ENCODE measurements around the gene CPED1. TPM values are rescaled to one million over a fixed set of nuclear protein-coding genes. Genes with fewer than 3 reads are reported as not detected.

CPED1 gene
- total RNA-seq, 1 experiment from 2014 or later: 0.44 TPM

DNA sequence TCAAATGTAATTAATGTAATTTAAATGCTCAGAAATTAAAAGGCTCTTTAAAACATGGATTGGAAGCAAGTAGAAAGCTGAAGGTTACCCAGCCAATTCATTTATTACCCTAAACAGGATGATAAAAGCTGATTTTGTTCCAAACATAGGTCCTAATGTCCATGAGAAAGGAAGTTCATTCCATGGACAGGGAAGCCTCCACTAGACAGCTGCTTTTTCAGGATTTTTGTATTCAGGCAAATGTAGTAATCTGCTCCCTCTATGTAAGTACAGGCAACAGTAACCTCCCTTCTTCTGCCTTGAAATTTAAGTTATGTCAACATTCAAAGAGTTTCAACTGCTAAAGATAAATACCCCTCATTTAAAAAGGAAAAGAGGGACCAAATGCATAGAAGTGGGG, 217.3 kb downstream of the CPED1 start:
- DNase-seq (ENCODE audit: low spot score) (no peak), ATAC-seq (no peak)
- no peak overlapping the region for H3K4me3 Mint-ChIP-seq
- H3K27ac Mint-ChIP-seq: no peak overlapping the region
- H3K27me3 Mint-ChIP-seq (ENCODE audit: low read depth): no peaks in the 10 kb centered on the region
- TF ChIP-seq E2F4 (CRISPR knock-in tag; IDR thresholded peaks at IDR 0.05; ENCODE audit: borderline replicate concordance, low read depth) (no peak), NR3C1 (CRISPR knock-in tag; conservative IDR thresholded peaks at IDR 0.05; ENCODE audit: low read depth) (no peak), CREM (CRISPR knock-in tag; IDR thresholded peaks at IDR 0.05) (no peak), HMGXB4 (CRISPR knock-in tag; IDR thresholded peaks at IDR 0.05) (no peak), PRDM15 (CRISPR knock-in tag; IDR thresholded peaks at IDR 0.05) (no peak), GTF2I (CRISPR knock-in tag; conservative IDR thresholded peaks at IDR 0.05) (no peak), CREB1 (CRISPR knock-in tag; IDR thresholded peaks at IDR 0.05) (no peak), ZNF416 (CRISPR knock-in tag; IDR thresholded peaks at IDR 0.05) (no peak)
- TF ChIP-seq, protein P1, sequence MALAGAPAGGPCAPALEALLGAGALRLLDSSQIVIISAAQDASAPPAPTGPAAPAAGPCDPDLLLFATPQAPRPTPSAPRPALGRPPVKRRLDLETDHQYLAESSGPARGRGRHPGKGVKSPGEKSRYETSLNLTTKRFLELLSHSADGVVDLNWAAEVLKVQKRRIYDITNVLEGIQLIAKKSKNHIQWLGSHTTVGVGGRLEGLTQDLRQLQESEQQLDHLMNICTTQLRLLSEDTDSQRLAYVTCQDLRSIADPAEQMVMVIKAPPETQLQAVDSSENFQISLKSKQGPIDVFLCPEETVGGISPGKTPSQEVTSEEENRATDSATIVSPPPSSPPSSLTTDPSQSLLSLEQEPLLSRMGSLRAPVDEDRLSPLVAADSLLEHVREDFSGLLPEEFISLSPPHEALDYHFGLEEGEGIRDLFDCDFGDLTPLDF (CRISPR knock-in tag; IDR thresholded peaks at IDR 0.05): no peak
- ChIA-PET POLR2A (no interaction called here), CTCF (no interaction called here)
- peaks cover 6% of the 10 kb centered on the region for H3K4me1 Mint-ChIP-seq
- H3K9me3 Mint-ChIP-seq: peaks cover 1% of the 10 kb centered on the region
- H3K36me3 Mint-ChIP-seq: no peaks in the 10 kb centered on the region

- POLR2A ChIA-PET: no interaction called here
- no peaks in the 10 kb centered on the region for H3K9me3 Mint-ChIP-seq
- CTCF ChIA-PET: no interaction called here
- no peaks in the 10 kb centered on the region for H3K4me1 Mint-ChIP-seq
- DNase-seq (ENCODE audit: low spot score) (no peak), ATAC-seq (no peak)
- H3K4me3 Mint-ChIP-seq: no peak overlapping the region
- H3K36me3 Mint-ChIP-seq: no peaks in the 10 kb centered on the region
- H3K27ac Mint-ChIP-seq: no peak overlapping the region
- no peaks in the 10 kb centered on the region for H3K27me3 Mint-ChIP-seq (ENCODE audit: low read depth)
- TF ChIP-seq, protein P2, sequence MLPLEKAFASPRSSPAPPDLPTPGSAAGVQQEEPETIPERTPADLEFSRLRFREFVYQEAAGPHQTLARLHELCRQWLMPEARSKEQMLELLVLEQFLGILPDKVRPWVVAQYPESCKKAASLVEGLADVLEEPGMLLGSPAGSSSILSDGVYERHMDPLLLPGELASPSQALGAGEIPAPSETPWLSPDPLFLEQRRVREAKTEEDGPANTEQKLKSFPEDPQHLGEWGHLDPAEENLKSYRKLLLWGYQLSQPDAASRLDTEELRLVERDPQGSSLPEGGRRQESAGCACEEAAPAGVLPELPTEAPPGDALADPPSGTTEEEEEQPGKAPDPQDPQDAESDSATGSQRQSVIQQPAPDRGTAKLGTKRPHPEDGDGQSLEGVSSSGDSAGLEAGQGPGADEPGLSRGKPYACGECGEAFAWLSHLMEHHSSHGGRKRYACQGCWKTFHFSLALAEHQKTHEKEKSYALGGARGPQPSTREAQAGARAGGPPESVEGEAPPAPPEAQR (CRISPR knock-in tag; IDR thresholded peaks at IDR 0.05): no peak
- TF ChIP-seq IRF2 (CRISPR knock-in tag; IDR thresholded peaks at IDR 0.05; ENCODE audit: borderline replicate concordance, low read depth) (no peak), SMAD3 (CRISPR knock-in tag; IDR thresholded peaks at IDR 0.05; ENCODE audit: borderline replicate concordance) (no peak), ZNF317 (CRISPR knock-in tag; IDR thresholded peaks at IDR 0.05; ENCODE audit: borderline replicate concordance, low read depth) (no peak), TCF7 (CRISPR knock-in tag; IDR thresholded peaks at IDR 0.05; ENCODE audit: low read depth) (no peak), TEAD4 (CRISPR knock-in tag; IDR thresholded peaks at IDR 0.05) (no peak), SP1 (CRISPR knock-in tag; conservative IDR thresholded peaks at IDR 0.05) (no peak), MXD4 (CRISPR knock-in tag; IDR thresholded peaks at IDR 0.05; ENCODE audit: borderline replicate concordance) (no peak), HMGXB4 (CRISPR knock-in tag; IDR thresholded peaks at IDR 0.05) (no peak), ZNF396 (CRISPR knock-in tag; IDR thresholded peaks at IDR 0.05; ENCODE audit: borderline replicate concordance) (no peak)
- TF ChIP-seq, protein P3, sequence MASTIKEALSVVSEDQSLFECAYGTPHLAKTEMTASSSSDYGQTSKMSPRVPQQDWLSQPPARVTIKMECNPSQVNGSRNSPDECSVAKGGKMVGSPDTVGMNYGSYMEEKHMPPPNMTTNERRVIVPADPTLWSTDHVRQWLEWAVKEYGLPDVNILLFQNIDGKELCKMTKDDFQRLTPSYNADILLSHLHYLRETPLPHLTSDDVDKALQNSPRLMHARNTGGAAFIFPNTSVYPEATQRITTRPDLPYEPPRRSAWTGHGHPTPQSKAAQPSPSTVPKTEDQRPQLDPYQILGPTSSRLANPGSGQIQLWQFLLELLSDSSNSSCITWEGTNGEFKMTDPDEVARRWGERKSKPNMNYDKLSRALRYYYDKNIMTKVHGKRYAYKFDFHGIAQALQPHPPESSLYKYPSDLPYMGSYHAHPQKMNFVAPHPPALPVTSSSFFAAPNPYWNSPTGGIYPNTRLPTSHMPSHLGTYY (CRISPR knock-in tag; IDR thresholded peaks at IDR 0.05): no peak
- TF ChIP-seq, protein P4, sequence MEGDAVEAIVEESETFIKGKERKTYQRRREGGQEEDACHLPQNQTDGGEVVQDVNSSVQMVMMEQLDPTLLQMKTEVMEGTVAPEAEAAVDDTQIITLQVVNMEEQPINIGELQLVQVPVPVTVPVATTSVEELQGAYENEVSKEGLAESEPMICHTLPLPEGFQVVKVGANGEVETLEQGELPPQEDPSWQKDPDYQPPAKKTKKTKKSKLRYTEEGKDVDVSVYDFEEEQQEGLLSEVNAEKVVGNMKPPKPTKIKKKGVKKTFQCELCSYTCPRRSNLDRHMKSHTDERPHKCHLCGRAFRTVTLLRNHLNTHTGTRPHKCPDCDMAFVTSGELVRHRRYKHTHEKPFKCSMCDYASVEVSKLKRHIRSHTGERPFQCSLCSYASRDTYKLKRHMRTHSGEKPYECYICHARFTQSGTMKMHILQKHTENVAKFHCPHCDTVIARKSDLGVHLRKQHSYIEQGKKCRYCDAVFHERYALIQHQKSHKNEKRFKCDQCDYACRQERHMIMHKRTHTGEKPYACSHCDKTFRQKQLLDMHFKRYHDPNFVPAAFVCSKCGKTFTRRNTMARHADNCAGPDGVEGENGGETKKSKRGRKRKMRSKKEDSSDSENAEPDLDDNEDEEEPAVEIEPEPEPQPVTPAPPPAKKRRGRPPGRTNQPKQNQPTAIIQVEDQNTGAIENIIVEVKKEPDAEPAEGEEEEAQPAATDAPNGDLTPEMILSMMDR (IDR thresholded peaks at IDR 0.05): no peak
Measured at GRCh38 chr7:121211253-121211652, 222.7 kb downstream of the CPED1 start.

Data from WTC11 (cell line).